CD4-positive, alpha-beta T cell (primary cell): ENCODE measurements around the gene H1-8. TPM values are rescaled to one million over a fixed set of nuclear protein-coding genes. Genes with fewer than 3 reads are reported as not detected.

ENCODE experiments used
- ATAC-seq: fragments of 200-7000 bp; cut with Tn5 transposase; one replicate; pipeline ENCODE4 v1.10.0; 2022; ENCODE audit warnings: mild to moderate bottlenecking; ENCODE audit not compliant: poor library complexity
- CTCF ChIA-PET: fragments of 350-600 bp; sonication (Branson Sonifier 250); formaldehyde crosslinking; loops from one replicate; lab custom pipeline; 2021; ENCODE audit warnings: antibody characterized with exemption, inconsistent platforms; lab: Charles Lee
- POLR2A ChIA-PET: fragments of 350-600 bp; sonication (Branson Sonifier 250); formaldehyde crosslinking; loops from one replicate; lab custom pipeline; 2021; ENCODE audit warnings: antibody characterized with exemption, inconsistent platforms; lab: Charles Lee
- DNase-seq, 14 experiments: peaks; one replicate each; pipeline ENCODE4 v3.0.0-alpha.2; 2013 to 2020; ENCODE audit warnings: mixed read lengths in 2 of 14
- H3K27ac ChIP-seq, 2 donors: one replicate each; pipeline versions ENCODE4 v1.5.1 to v1.7.0; 2013; ENCODE audit warnings: low read length in 2 of 2, low read depth in 1 of 2, mild to moderate bottlenecking in 1 of 2
- H3K27me3 ChIP-seq, 2 experiments: 1 replicate in 1 of 2; 2 replicates in 1 of 2; pipeline versions ENCODE4 v1.6.1 to v1.7.0; 2013; ENCODE audit warnings: low read length in 2 of 2, control low read depth in 1 of 2, mild to moderate bottlenecking in 1 of 2, moderate library complexity in 1 of 2; ENCODE audit not compliant: insufficient read depth in 2 of 2, control insufficient read depth in 1 of 2
- H3K36me3 ChIP-seq: one replicate; pipeline ENCODE4 v1.6.1; 2013; ENCODE audit warnings: low read length, control low read depth; ENCODE audit not compliant: insufficient read depth
- H3K4me1 ChIP-seq: one replicate; pipeline ENCODE4 v1.6.1; 2013; ENCODE audit warnings: low read length, control low read depth; ENCODE audit not compliant: insufficient read depth
- H3K4me3 ChIP-seq: one replicate; pipeline ENCODE4 v1.5.1; 2013; ENCODE audit warnings: mild to moderate bottlenecking, low read length, moderate library complexity
- H3K9me3 ChIP-seq, 2 experiments: 1 replicate in 1 of 2; 2 replicates in 1 of 2; pipeline versions ENCODE4 v1.6.1 to v1.7.0; 2013; ENCODE audit warnings: low read length in 2 of 2, mild to moderate bottlenecking in 2 of 2, control low read depth in 1 of 2, moderate library complexity in 1 of 2; ENCODE audit not compliant: control insufficient read depth in 1 of 2, insufficient read depth in 1 of 2
- H3K27ac Mint-ChIP-seq: one replicate; pipeline ENCODE4 v1.8.0; 2020; ENCODE audit warnings: mixed read lengths
- H3K27me3 Mint-ChIP-seq: one replicate; pipeline ENCODE4 v1.8.0; 2021; ENCODE audit warnings: mixed read lengths
- H3K36me3 Mint-ChIP-seq: one replicate; pipeline ENCODE4 v1.8.0; 2021; ENCODE audit warnings: low read depth, mixed read lengths
- H3K4me1 Mint-ChIP-seq: one replicate; pipeline ENCODE4 v1.8.0; 2021; ENCODE audit warnings: low read depth, mixed read lengths
- H3K4me3 Mint-ChIP-seq: one replicate; pipeline ENCODE4 v1.8.0; 2020; ENCODE audit warnings: mild to moderate bottlenecking, mixed read lengths
- H3K9me3 Mint-ChIP-seq: one replicate; pipeline ENCODE4 v1.8.0; 2020; ENCODE audit warnings: mixed read lengths
- CTCF ChIP-seq: fragments of 200-600 bp; IDR thresholded peaks from one replicate; pipeline ENCODE4 v1.8.0; 2022; ENCODE audit warnings: antibody characterized with exemption, mild to moderate bottlenecking
- intact Hi-C, 2 experiments: fragments of 100-400 bp; cut with DNase I in 1 of 2; cut with micrococcal nuclease in 1 of 2; formaldehyde crosslinking; loops; one replicate each; pipeline versions ENCODE4 v1.15.1 to v1.9.0; 2023 to 2025; cut with DNase I, micrococcal nuclease
- total RNA-seq, 174 experiments: library from RNA in 2 of 174; stranded (reverse) in 2 of 174; gene quantifications; one replicate each; pipeline ENCODE4 v1.2.3 and lab custom pipeline; 2021 to 2026

H1-8 gene
- total RNA-seq, 2 experiments from 2014 or later, result not detected

GRCh38 chr3:129586746-129587430 lies 43.9 kb downstream of the H1-8 start:
- CTCF ChIA-PET, result no interaction called here
- POLR2A ChIA-PET, result no interaction called here

GRCh38 chr3:129587566-129588210 lies 44.7 kb downstream of the H1-8 start:
- no peaks in the 10 kb centered on the region for H3K36me3 ChIP-seq
- CTCF ChIA-PET, result no interaction called here
- Mint-ChIP-seq H3K9me3 (no peaks in the 10 kb centered on the region), H3K27ac (no peak overlapping the region), H3K4me3 (no peak overlapping the region), H3K27me3 (no peaks in the 10 kb centered on the region), H3K4me1 (peaks cover 11% of the 10 kb centered on the region), H3K36me3 (no peaks in the 10 kb centered on the region)
- ATAC-seq (no peak), DNase-seq (no peak)
- H3K4me3 ChIP-seq, result no peak overlapping the region
- H3K27ac ChIP-seq, result no peak overlapping the region
- peaks cover 5% of the 10 kb centered on the region for H3K4me1 ChIP-seq
- no peaks in the 10 kb centered on the region for H3K9me3 ChIP-seq
- intact Hi-C loops, result no loop called here
- POLR2A ChIA-PET, result no interaction called here
- TF ChIP-seq CTCF, result no peak
- H3K27me3 ChIP-seq, result no peaks in the 10 kb centered on the region

More at GRCh38 chr3:129586746-129587430, 43.9 kb downstream of the H1-8 start:
- no peak overlapping the region for H3K27ac ChIP-seq
- H3K4me1 Mint-ChIP-seq, result peaks cover 8% of the 10 kb centered on the region
- peaks cover 3% of the 10 kb centered on the region for H3K4me1 ChIP-seq
- no peak overlapping the region for H3K27ac Mint-ChIP-seq
- no peaks in the 10 kb centered on the region for H3K36me3 Mint-ChIP-seq
- H3K4me3 Mint-ChIP-seq, result no peak overlapping the region
- no peak overlapping the region for H3K4me3 ChIP-seq
- H3K9me3 Mint-ChIP-seq, result no peaks in the 10 kb centered on the region
- no peaks in the 10 kb centered on the region for H3K36me3 ChIP-seq
- no peak for DNase-seq
- H3K27me3 ChIP-seq, result no peaks in the 10 kb centered on the region
- ATAC-seq, result no peak
- H3K9me3 ChIP-seq, result no peaks in the 10 kb centered on the region
- no peaks in the 10 kb centered on the region for H3K27me3 Mint-ChIP-seq
- intact Hi-C loops, result no loop called here
- no peak for TF ChIP-seq CTCF

- Mint-ChIP-seq H3K36me3 (no peaks in the 10 kb centered on the region), H3K9me3 (no peaks in the 10 kb centered on the region), H3K27ac (no peak overlapping the region), H3K27me3 (no peaks in the 10 kb centered on the region), H3K4me3 (no peak overlapping the region), H3K4me1 (peaks cover 33% of the 10 kb centered on the region)
- Histone ChIP-seq H3K9me3 (no peaks in the 10 kb centered on the region), H3K27ac (no peak overlapping the region), H3K4me3 (no peak overlapping the region), H3K36me3 (no peaks in the 10 kb centered on the region), H3K4me1 (peaks cover 30% of the 10 kb centered on the region), H3K27me3 (no peaks in the 10 kb centered on the region)
- POLR2A ChIA-PET, result no interaction called here
- DNase-seq, result no peak
- no peak for ATAC-seq
- intact Hi-C loops, result no loop called here
- CTCF ChIA-PET, result no interaction called here
- TF ChIP-seq CTCF, result no peak
Observed at GRCh38 chr3:129590215-129590614, 47.2 kb downstream of the H1-8 start.
